Stimulated activated CD8-positive, alpha-beta memory T cell treated with anti-CD3 and anti-CD28 coated beads, Interleukin-15, amount 100 ng/mL, for 4 hours (primary cell): ENCODE results near the gene SAAL1.
"Not testable (repeated sequence)": the region's sequence is repeated elsewhere in the genome, so short reads cannot be mapped to it uniquely, and the experiment has no call there.

Source experiments
- DNase-seq, 2 donors: peaks; one replicate each; pipeline ENCODE4 v3.0.0-alpha.2; 2020; ENCODE audit warnings: low read depth in 2 of 2

Gene SAAL1, protein sequence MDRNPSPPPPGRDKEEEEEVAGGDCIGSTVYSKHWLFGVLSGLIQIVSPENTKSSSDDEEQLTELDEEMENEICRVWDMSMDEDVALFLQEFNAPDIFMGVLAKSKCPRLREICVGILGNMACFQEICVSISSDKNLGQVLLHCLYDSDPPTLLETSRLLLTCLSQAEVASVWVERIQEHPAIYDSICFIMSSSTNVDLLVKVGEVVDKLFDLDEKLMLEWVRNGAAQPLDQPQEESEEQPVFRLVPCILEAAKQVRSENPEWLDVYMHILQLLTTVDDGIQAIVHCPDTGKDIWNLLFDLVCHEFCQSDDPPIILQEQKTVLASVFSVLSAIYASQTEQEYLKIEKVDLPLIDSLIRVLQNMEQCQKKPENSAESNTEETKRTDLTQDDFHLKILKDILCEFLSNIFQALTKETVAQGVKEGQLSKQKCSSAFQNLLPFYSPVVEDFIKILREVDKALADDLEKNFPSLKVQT

DNA sequence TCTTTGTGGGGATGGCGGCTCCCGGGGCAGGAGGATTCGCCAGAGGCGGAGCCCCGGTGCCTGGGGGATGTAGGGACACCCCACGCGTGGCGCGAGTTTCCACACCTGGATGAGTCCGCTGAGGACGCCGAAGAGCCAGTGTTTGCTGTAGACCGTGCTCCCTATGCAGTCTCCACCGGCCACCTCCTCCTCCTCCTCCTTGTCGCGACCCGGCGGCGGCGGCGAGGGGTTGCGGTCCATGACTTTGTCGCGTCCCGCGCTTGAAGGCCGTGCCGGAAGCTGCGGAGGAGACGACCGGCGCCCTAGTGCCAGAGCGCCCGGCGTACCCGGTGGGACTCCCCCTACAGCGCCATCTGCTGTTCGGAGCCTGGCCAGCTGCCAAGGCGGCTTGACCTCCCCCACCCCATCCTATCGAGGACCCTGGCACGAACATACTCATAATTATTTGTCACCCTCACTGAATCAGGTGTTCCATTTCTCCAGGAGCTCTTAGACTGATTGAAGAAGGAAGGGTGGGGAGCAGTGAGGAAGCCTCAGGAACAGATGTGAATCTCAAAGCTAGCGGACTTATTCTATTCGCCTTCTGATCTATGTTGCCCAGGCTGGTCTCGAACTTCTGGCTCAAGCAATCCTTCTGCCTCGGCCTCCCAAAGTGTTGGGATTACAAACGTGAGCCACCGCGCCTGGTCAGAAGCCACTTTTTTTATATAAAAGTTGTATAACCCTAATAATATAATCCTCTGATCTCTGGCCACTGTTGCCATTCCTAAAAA, at the start of gene SAAL1:
SAAL1 (minus strand) TSS at position 281 of the 773 bp plus-strand sequence; CDS start at position 240, 41 bp downstream.
- DNase-seq = peak; percentile 76 to 82

- DNase-seq = no peak
Measured at GRCh38 chr11:18151581-18151980, 45.7 kb upstream of the SAAL1 start.

- DNase-seq = no peak
Measured at GRCh38 chr11:18145837-18146236, 40.0 kb upstream of the SAAL1 start.

GRCh38 chr11:18145025-18145424, 39.1 kb upstream of the SAAL1 start:
- no peak for DNase-seq

GRCh38 chr11:18144243-18144642, 38.4 kb upstream of the SAAL1 start:
- no peak for DNase-seq

- DNase-seq = no peak
Measured at GRCh38 chr11:18140145-18140544, 34.3 kb upstream of the SAAL1 start.

GRCh38 chr11:18137186-18137800, 31.4 kb upstream of the SAAL1 start:
- no peak for DNase-seq

GRCh38 chr11:18135308-18135707, 29.4 kb upstream of the SAAL1 start:
- no peak for DNase-seq

DNA sequence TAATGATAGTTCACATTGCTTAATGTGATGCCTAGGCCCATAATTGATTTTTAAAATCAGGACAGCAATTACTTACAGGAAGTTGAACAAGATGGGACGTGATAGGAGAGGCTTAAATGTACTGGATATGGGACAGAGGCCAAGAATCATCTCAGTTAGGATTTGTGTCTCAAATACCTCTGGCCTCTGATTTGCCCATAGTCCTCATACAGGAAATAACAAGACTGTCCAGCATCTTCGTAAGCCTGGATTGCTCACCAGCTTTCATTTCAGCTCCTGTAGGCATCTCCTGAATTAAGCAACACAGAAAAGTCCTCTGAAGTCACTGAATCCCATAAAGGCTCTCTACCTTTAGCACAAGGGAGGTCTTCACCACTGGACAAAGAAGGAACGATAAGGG, 26.5 kb upstream of the SAAL1 start, which contains the start of gene MRGPRX3:
MRGPRX3 (plus strand) TSS at position 231 of the 400 bp plus-strand sequence. CDS start 4,632 bp downstream, outside the sequence.
- no peak for DNase-seq

GRCh38 chr11:18131115-18131514, 25.2 kb upstream of the SAAL1 start:
- not testable (repeated sequence) for DNase-seq

GRCh38 chr11:18121331-18121828, 15.5 kb upstream of the SAAL1 start:
- not testable (repeated sequence) for DNase-seq

DNA sequence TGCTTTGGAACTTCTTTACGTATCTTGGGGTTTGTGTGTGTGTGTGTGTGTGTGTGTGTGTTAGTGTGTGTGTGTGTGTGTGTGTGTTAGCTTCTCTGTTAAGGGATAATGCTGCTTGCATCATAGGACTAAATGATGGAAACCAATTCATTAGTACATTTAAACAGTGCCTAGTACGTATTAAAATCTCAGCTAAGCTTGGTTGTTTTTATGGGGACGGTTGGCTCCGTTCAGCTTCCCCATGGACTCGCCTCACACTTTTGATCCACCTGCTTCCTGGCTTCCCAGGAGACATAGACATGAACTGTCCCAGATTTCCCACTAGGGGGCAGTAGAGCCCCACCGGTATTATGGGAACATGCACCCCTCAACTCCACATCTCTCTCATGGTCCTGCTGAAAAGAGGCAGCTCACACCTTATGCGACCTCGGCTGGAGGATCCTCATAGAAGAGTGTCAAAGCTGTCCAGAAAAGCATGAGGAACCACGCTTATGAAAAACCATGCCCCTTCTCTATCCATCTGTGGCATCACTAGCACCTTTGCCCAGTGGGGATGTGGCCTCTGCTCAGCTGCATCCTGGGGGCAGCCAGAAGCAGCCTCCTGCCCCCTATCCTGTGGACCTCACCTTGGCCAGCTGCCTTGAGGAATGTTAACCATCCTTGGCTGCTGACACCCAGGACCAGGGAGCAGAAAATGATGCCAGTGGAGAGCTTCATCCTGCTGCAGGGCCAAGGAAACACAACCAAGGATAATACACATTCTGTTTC, 9.7 kb upstream of the SAAL1 start:
- peak; percentile 8 to 19 for DNase-seq

DNA sequence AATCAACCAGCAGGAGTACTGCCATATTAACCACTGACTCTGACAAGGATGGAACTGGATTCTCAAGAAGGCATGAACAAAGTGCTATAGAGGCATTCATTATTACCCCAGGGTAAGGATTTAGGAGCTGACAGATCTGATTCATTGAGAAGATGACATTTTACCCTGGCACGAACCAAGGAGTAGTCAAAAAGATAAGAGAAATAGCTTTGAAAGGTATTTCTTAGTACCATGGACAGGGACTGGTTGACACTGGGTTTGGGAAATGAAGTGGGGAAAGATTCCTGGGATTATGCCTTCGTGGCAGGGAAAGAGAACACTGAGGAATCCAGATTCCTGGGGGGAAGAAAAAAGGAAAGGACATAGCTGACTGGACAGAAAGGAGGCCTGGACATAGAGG, 5.1 kb upstream of the SAAL1 start:
- DNase-seq = no peak

GRCh38 chr11:18108254-18108653, 2.4 kb upstream of the SAAL1 start:
- no peak for DNase-seq

GRCh38 chr11:18106688-18107087, 806 bp upstream of the SAAL1 start:
- no peak for DNase-seq

DNA sequence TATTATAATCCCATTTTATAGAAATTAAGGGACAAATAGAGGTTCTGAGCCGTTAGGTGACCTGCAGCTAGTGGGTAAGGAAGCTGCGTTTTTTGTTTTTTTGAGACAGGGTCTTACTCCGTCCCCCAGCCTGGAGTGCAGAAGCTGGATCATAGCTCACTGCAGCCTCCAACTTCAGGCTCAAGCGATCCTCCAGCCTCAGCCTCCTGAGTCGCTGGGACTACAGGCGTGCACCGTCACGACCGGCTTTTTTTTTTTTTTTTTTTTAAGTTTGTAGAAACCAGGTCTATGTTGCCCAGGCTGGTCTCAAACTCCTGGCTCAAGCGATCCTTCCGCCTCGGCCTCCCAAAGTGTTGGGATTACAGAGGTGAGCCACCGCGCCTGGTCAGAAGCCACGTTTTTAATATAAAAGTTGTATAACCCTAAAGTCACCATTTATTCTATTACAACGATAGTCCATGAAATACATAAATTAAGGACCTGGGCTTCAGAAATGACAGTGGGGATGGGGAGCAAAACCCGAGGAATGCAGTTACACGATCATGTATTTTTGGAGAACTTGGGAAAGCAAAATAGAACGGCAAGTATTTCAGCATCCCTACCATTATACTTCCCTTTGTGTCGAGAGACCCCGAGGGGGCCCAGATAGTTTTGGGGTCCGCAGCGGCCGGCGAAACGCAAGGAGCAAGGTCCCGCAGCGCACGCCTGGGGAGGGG, 638 bp downstream of the SAAL1 start:
- no peak for DNase-seq

- DNase-seq = no peak
Measured at GRCh38 chr11:18100926-18101656, 4.8 kb downstream of the SAAL1 start.

DNA sequence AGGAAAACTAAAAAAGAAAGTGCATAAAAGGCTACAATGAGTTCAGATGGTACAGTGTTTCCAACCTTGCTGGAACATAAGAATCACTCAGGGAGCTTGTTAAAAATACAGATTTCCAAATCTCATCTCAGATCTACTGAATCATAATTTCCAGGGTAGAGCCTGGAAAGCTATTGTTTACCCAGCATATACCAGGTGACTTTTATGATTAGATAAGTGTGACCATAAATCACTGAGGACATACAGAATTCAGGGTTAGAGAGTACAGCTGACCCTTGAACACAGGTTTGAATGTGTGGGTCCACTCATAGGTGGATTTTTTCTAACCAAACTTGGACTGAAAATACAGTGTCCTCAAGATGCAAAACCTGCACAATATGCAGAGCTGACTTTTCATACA, 11.9 kb downstream of the SAAL1 start:
- no peak for DNase-seq

GRCh38 chr11:18091731-18092130, 14.2 kb downstream of the SAAL1 start:
- no peak for DNase-seq

- no peak for DNase-seq
Measured at GRCh38 chr11:18088966-18089365, 16.9 kb downstream of the SAAL1 start.
